Effector memory CD4-positive, alpha-beta T cell (primary cell): ENCODE data around the gene SSTR5.
"Not testable (repeated sequence)": the region's sequence is repeated elsewhere in the genome, so short reads cannot be mapped to it uniquely, and the experiment has no call there.

Source experiments
- DNase-seq, 3 donors: peaks; one replicate each; pipeline ENCODE4 v3.0.0-alpha.2; 2020
- H3K27ac ChIP-seq: 2 replicates; pipeline ENCODE4 v1.7.0; 2013; ENCODE audit warnings: mild to moderate bottlenecking, low read length, moderate library complexity; ENCODE audit not compliant: insufficient read depth, poor library complexity, severe bottlenecking
- H3K27me3 ChIP-seq: replicated peaks from 2 replicates; pipeline ENCODE4 v1.7.0; 2013; ENCODE audit warnings: mild to moderate bottlenecking, low read length; ENCODE audit not compliant: insufficient read depth, control insufficient read depth, poor library complexity, severe bottlenecking
- H3K36me3 ChIP-seq: 2 replicates; pipeline ENCODE4 v1.7.0; 2013; ENCODE audit warnings: mild to moderate bottlenecking, low read length, moderate library complexity; ENCODE audit not compliant: control insufficient read depth, insufficient read depth
- H3K4me1 ChIP-seq: 2 replicates; pipeline ENCODE4 v1.7.0; 2013; ENCODE audit warnings: low read length, mild to moderate bottlenecking; ENCODE audit not compliant: control insufficient read depth, insufficient read depth, poor library complexity, severe bottlenecking
- H3K4me3 ChIP-seq: 2 replicates; pipeline ENCODE4 v1.7.0; 2013; ENCODE audit warnings: low read length, low read depth, mild to moderate bottlenecking; ENCODE audit not compliant: insufficient read depth, poor library complexity, severe bottlenecking
- H3K9me3 ChIP-seq: 2 replicates; pipeline ENCODE4 v1.7.0; 2013; ENCODE audit warnings: mild to moderate bottlenecking, low read length, moderate library complexity; ENCODE audit not compliant: control insufficient read depth

Gene SSTR5

DNA sequence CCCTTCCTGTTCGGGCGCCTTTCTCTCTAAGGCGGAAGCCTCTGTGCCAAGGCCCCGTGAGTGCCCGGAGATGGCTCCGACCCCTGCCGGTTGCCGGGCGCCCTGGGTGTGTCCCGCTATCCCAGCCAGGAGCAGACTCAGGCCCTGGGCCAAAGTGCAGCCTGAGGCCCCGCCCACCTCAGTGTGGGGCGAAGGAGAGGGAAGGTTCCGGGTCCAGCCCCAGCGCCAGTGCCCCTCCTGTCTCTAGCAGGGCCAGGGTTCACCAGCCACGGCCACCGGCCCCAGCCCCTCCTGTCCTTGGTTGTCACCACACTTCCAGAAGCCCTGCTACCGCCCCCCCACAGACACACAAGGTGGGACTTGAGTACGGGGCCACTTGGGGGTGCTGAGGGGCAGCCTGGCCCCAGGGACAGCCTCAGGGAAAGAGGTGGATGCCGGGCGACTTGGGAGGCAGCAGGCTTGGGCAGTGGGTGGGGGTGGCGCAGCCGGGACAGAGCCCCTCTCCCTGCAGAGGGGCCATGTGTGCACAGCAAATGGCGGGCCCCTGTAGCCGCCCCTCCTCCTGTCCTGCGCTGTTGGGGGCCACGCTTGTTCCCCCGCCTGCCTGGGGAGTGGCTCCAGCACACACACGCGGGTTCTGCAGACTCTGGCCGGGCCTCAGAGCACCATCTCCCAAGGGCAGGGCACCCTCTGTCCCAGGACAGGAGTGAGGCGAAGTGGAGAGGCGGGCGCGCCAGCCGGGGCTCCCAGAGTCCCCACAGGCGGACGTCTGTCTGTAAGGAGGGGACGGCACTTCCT is 17.5 kb downstream of the SSTR5 start:
- no peaks in the 10 kb centered on the region for H3K4me1 ChIP-seq
- DNase-seq: no peak
- no peak overlapping the region for H3K27ac ChIP-seq
- peaks cover 5% of the 10 kb centered on the region for H3K27me3 ChIP-seq
- H3K36me3 ChIP-seq: no peaks in the 10 kb centered on the region
- H3K9me3 ChIP-seq: peaks cover under 1% of the 10 kb centered on the region
- no peak overlapping the region for H3K4me3 ChIP-seq

GRCh38 chr16:1090620-1091587 is 18.4 kb downstream of the SSTR5 start:
- DNase-seq: no peak
- Histone ChIP-seq H3K4me1 (no peaks in the 10 kb centered on the region), H3K36me3 (no peaks in the 10 kb centered on the region), H3K4me3 (no peak overlapping the region), H3K9me3 (no peaks in the 10 kb centered on the region), H3K27me3 (peaks cover 5% of the 10 kb centered on the region), H3K27ac (no peak overlapping the region)

DNA sequence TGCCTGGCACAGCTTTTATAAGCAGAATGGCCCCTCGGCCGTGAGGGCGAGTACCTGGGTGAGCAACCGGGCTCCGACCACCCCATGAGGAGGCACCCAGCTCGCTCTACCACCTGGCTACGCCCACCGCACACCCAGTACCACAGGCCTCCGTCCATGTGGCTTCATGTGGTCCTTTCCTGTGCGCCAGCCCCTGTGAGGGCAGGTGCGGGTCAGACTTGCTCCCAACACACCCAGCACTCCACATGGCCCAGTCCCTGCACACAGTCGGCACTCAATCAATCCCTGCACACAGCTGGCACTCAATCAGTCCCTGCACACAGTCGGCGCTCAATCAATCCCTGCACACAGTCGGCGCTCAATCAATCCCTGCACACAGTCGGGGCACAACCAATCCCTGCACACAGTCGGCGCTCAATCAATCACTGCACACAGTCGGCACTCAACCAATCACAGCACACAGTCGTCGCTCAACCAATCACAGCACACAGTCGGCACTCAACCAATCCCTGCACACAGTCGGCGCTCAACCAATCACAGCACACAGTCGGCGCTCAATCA is 19.5 kb downstream of the SSTR5 start:
- H3K4me3 ChIP-seq: no peak overlapping the region
- no peak for DNase-seq
- H3K9me3 ChIP-seq: no peaks in the 10 kb centered on the region
- H3K36me3 ChIP-seq: no peaks in the 10 kb centered on the region
- no peak overlapping the region for H3K27ac ChIP-seq
- H3K27me3 ChIP-seq: peaks cover 5% of the 10 kb centered on the region
- H3K4me1 ChIP-seq: no peaks in the 10 kb centered on the region

GRCh38 chr16:1092685-1093283 is 20.2 kb downstream of the SSTR5 start:
- not testable (repeated sequence) for H3K4me3 ChIP-seq, H3K36me3 ChIP-seq, DNase-seq, H3K27me3 ChIP-seq, H3K4me1 ChIP-seq, H3K27ac ChIP-seq, H3K9me3 ChIP-seq

DNA sequence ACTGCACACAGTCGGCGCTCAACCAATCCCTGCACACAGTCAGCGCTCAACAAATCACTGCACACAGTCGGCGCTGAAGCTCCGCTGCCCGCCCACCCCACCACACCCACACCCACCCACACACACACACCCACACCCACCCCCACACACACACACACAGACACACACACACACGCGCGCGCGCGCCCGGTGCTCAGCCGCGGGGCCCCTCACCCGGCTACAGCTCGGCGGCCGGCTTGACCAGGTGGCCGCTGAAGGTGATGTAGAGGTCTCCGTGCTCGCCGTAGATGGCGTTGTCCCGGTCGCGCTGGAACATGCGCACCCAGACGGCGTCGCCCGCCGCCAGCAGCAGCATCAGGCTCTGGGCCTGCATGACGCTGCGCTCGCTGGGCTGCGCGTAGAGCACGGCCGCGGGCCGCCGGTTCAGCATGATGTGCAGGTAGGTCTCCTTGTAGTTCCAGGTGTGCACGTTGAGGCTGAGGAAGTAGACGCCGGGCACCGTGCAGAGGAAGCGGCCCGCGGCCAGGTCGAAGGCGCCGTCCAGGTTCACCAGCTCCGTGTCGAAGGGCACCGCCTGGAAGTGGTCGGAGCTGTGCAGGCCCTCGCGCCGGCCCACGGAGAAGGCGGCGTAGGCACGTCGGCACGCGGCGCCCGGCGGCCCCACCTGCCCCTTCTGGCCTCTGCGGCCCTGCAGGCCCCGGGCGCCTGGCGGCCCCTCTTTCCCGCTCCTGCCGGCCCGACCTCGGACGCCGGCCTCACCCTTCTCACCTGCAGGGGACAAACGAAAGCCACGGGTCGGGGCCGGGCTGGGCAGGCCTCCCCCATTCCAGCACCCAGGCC is 21.0 kb downstream of the SSTR5 start:
- Histone ChIP-seq H3K4me1 (no peaks in the 10 kb centered on the region), H3K4me3 (no peak overlapping the region), H3K36me3 (no peaks in the 10 kb centered on the region), H3K27ac (no peak overlapping the region), H3K9me3 (no peaks in the 10 kb centered on the region), H3K27me3 (peaks cover 4% of the 10 kb centered on the region)
- no peak for DNase-seq

DNA sequence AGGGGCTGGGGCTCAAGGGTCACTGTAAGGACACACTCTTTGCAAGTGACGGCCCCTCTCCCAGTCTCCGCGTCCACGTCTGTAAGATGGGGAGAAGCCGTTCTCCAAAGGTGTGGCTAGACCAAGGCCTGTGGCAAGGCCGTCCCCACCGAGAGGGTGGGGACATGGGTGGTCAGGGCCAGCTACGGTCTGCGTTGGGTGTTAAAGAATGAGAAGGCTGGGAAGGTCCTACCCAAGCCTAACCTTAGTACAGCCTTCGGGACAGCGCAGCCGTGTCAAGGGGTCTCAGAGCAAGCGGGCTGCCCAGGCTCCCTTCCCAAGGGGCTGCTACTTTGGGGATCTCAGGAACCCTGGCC is 21.6 kb downstream of the SSTR5 start:
- Histone ChIP-seq H3K4me3 (no peak overlapping the region), H3K9me3 (no peaks in the 10 kb centered on the region), H3K36me3 (no peaks in the 10 kb centered on the region), H3K27me3 (no peaks in the 10 kb centered on the region), H3K27ac (no peak overlapping the region), H3K4me1 (no peaks in the 10 kb centered on the region)
- no peak for DNase-seq

- Histone ChIP-seq H3K4me3 (no peak overlapping the region), H3K9me3 (no peaks in the 10 kb centered on the region), H3K4me1 (no peaks in the 10 kb centered on the region), H3K27me3 (no peaks in the 10 kb centered on the region), H3K36me3 (no peaks in the 10 kb centered on the region), H3K27ac (no peak overlapping the region)
- DNase-seq: no peak
These were observed 22.3 kb downstream of the SSTR5 start for GRCh38 chr16:1094601-1095449.

- no peak for DNase-seq
- H3K27ac ChIP-seq: no peak overlapping the region
- no peaks in the 10 kb centered on the region for H3K4me1 ChIP-seq
- no peaks in the 10 kb centered on the region for H3K9me3 ChIP-seq
- no peaks in the 10 kb centered on the region for H3K36me3 ChIP-seq
- H3K4me3 ChIP-seq: no peak overlapping the region
- no peaks in the 10 kb centered on the region for H3K27me3 ChIP-seq
These were observed 23.1 kb downstream of the SSTR5 start for GRCh38 chr16:1095450-1096168.
